Iris pigment epithelial cell (primary cell): ENCODE data around the gene IGFL4.

Source experiments
- DNase-seq: peaks from one replicate; pipeline ENCODE4 v3.0.0-alpha.2; 2011; ENCODE audit warnings: low read depth

The IGFL4 gene

GRCh38 chr19:46020819-46021125 lies 20.0 kb downstream of the IGFL4 start:
- no peak for DNase-seq

GRCh38 chr19:46019270-46019669 lies 21.5 kb downstream of the IGFL4 start:
- DNase-seq, result no peak

- DNase-seq, result no peak
Measured at GRCh38 chr19:46018729-46019251, 22.0 kb downstream of the IGFL4 start.

GRCh38 chr19:46017874-46018675 lies 22.7 kb downstream of the IGFL4 start:
- no peak for DNase-seq

GRCh38 chr19:46017095-46017429 lies 23.7 kb downstream of the IGFL4 start:
- no peak for DNase-seq

GRCh38 chr19:46016426-46017094 lies 24.2 kb downstream of the IGFL4 start:
- peak; percentile 67 for DNase-seq

- DNase-seq, result no peak
Measured at GRCh38 chr19:46015687-46016425, 24.9 kb downstream of the IGFL4 start.

GRCh38 chr19:46014941-46015686 lies 25.7 kb downstream of the IGFL4 start:
- peak; percentile 35 for DNase-seq

GRCh38 chr19:46014534-46014933 lies 26.3 kb downstream of the IGFL4 start:
- DNase-seq, result no peak

- DNase-seq, result peak; percentile 68
Measured at GRCh38 chr19:46009530-46010510, 31.0 kb downstream of the IGFL4 start.

GRCh38 chr19:46006411-46006810 lies 34.4 kb downstream of the IGFL4 start:
- DNase-seq, result no peak

GRCh38 chr19:46002678-46003275 lies 38.0 kb downstream of the IGFL4 start:
- DNase-seq, result no peak

GRCh38 chr19:46000491-46001246 lies 40.1 kb downstream of the IGFL4 start:
- DNase-seq, result peak; percentile 18

GRCh38 chr19:45999653-46000121 lies 41.1 kb downstream of the IGFL4 start:
- peak; percentile 22 for DNase-seq

- DNase-seq, result no peak
Measured at GRCh38 chr19:45998834-45999233, 42.0 kb downstream of the IGFL4 start.

GRCh38 chr19:45996933-45997332 lies 43.9 kb downstream of the IGFL4 start:
- DNase-seq, result no peak

GRCh38 chr19:45995715-45996385 lies 45.0 kb downstream of the IGFL4 start:
- peak; percentile 35 for DNase-seq

GRCh38 chr19:45994998-45995714 lies 45.6 kb downstream of the IGFL4 start, which contains the start of gene CCDC61:
TSS of gene CCDC61 (plus strand) at chr19:45995467. CDS start at chr19:46003019, 7,552 bp downstream.
- DNase-seq, result peak; percentile 99
